MM.1S (cell line): ENCODE data around the gene LRP5.

Experiments
- CTCF ChIP-seq: fragments of 300-600 bp; sonication (generic); IDR thresholded peaks from 2 replicates; pipeline ENCODE4 v1.5.1; 2016; ENCODE audit warnings: antibody characterized with exemption, low read length, mixed read lengths
- EZH2 ChIP-seq: fragments of 300-600 bp; sonication (generic); optimal IDR thresholded peaks from 2 replicates; pipeline ENCODE3; 2017; ENCODE audit warnings: low read depth, mild to moderate bottlenecking, antibody characterized with exemption, low read length, mixed read lengths
- EZH2phosphoT487 ChIP-seq: fragments of 300-600 bp; sonication (generic); IDR thresholded peaks from 2 replicates; pipeline ENCODE4 v1.6.1; 2018; ENCODE audit warnings: antibody characterized with exemption, low read length

DNA sequence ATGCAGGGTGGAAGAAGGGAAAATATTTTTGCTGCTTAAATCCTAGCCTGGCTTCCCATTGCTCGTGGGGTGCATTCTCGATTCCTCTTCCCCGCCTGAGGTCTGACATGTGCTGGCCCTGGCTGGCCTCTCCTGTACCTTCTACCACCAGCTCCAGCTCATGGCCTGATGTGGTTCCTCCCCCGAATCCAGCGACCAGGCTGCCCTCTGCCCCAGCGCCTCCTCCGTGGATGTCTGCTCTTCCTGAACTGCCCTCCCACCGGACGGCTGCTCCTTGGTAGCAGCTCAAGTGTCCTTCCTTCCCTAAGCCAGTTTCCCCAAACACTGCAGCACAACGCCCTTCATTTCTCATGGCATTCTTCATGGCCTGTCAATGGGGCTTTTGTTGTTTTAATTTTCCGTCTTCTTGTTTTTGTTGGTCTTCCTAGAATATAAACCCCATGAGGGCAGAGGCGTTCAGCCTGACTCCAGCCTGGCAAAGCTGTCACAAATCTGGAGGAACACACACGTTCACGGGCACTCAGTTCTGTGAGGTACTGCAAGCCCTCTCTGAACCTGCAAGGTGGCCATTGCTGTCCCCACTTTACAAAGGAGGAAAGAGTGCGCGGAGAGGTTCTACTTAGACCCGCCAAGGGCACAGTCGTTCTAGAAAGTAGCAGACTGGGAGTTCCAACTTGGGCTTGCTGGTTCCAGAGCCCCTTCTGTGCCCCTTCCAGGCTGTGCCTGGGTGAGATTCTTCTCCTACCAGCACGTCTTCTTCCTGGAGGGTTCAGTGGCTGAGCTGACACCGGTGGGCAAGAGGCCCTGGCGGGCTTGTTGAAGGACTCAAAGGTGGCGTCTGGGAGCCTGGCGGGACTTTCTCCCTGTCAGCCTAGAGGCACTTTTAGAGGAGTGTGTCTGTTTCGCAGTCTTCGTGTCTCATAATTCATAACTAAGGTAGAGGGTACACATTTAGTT, 953 bp upstream of the LRP5 start:
- no peak for TF ChIP-seq CTCF
- TF ChIP-seq EZH2phosphoT487, result no peak
- no peak for TF ChIP-seq EZH2
